Measurements from ENCODE around the gene RIN3. TPM values are rescaled to one million over a fixed set of nuclear protein-coding genes. Genes with fewer than 3 reads are reported as not detected.

RIN3 gene
- polyA plus RNA-seq, 3 donors = 4.6 to 5.5 (median 4.9) TPM

DNA sequence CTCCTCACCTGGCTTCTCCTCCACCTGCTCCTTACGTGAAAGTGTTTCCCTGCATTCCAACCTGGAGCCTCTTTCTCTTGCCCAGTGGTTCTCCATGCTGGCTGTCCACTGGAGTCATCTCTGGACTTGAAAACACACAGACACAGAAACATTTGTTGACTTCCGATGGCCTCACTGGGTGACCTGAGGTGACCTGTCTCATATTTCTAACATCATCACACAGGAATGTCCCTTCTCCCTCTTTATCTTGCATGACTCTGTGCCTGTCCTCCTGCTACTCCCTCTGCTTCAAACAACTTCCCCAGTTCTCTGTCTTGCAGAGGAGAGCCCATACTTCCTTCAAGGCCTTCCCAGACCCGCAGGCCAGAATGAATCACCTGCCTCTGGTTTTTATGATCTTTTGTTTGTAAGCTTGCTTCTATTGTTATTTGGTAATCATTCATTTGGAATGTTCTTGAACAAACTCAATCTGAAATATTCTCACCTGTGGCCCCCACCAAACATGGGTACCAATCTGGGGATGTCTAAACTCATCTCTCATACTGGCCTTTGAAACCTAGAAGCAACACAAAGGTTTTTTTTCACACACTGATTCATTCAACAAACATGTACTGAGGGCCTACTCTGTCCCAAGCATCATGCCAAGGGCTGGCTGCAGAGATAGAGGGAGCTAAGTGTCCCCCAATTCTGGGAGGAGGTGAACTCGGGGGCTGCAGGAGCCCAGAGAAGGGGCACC is 9.7 kb upstream of the RIN3 start:
- DNase-seq (ENCODE audit: low read depth in 3 of 3, low spot score in 2 of 3) = no peak

DNA sequence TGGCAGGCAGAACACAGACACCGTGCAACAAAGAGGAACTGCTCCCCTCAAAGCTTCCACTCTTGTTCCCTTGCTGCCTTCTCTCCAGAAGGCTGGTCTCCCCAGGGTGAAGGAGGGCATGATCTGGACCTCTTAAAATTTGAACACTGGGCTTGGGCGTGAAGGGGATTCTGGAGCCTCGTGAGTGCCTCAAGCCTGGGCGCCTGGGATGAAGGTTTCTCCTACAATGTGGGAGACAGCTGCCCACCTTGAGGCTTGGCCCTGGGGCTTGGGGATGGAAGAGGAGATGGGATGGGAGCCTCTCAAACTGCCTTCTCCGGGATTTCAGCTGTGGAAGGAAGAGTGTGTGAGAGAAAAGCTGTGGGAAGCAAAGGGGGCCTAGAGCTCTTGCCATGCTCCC is 7.8 kb upstream of the RIN3 start:
- DNase-seq (ENCODE audit: low read depth in 3 of 3, low spot score in 2 of 3) = no peak

DNA sequence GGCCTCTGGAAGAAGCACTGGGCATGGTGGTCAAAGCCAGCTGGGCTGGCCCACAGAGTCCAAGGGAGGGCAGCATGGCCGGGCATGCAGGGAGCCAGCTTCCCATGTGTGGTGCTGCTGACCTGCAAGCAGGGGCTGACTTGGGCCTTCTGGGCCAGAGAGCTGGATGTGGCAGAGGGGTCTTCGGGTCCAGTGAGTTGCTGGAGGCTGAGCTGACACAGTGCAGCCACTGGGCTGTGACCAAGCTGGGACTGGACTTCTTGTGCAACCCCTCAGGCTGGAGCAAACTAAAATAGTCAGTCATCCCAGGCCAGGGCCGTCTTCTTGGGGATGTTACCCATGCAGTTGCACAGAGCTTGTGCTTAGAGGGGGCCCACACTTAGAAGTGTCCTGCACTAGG is 7.3 kb upstream of the RIN3 start:
- no peak for DNase-seq (ENCODE audit: low read depth in 3 of 3, low spot score in 2 of 3)

DNA sequence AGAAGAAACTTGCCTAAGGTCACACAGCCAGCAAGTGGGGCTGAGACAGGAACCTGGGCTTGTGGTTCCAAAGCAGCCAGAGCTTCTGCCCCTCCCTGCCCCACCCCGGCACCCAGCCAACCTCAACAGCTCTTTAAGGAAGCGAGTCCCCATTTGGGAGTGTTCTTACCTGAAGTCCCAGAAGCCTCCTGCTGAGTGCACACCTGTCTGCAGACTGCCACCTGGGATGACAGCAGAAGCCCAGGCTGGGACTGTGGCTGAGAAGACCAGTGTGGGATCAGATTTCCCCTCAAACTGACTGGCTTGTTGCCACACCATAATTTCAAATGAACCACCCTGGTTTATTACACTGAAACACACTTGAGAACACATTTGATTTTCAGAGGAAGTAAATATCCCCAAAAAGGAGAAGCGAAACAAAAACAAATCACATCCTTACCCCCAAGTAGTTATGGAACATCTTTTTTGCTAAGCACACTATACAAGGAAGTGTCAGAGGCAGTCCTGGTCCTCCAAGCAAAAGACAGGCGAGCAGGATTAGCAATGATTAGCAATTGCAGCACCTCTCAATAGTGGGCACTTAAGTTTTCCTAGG is 6.3 kb upstream of the RIN3 start:
- no peak for DNase-seq (ENCODE audit: low read depth in 3 of 3, low spot score in 2 of 3)

DNA sequence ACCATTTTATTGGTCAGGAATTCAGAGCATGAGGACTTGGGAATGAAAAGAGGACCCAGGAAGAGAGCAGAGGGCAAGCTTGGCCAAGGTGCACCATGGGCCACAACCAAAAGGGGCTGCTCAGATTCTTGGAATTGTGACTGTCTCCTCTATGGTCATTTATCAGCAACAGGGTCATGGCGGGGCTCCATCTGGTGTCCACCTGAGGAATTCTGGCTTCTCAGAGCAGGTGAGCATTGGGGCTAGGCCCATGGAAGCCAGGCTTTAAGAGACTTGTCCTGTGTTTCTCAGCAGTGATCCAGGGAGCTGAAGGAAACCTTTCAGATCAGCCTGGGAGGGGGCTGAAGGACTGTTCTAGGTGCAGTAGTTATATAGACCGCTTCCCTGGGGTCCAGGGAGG is 2.6 kb upstream of the RIN3 start:
- DNase-seq (ENCODE audit: low read depth in 3 of 3, low spot score in 2 of 3) = no peak

DNA sequence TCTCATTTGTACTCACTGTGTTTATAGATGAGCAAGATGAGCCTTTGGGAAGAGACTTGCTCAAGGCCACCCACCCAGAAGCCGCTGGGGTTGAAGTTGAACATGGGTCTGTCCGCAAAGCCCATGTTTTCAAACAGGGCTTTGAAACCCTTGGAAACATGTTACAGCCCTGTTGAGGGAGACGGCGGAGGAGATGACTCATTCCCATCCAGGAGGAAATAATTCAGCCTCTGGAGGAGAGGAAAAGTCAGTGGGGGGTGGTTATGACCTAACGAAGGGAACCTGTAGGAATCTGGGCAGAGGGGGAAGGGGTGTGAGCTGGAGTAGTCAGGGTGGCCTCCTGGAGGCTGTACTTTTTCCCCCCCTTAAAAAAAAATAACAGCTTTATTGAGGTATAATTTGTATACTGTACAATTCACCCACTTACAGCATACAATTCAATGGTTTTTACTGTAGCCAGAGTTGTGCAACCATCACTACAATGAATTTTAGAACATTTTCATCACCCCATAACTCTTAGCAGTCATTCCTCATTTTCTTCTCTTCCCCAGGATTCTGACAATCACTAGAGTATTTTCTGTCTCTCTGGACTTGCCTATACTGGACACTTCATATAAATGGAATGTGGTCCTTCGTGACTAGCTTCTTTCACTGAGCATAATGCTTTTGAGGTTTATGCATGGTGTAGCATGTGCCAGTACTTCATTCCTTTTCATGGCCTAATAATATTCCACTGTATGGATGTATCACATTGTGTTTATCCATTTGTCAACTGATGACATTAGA is 1.9 kb upstream of the RIN3 start:
- no peak for DNase-seq (ENCODE audit: low read depth in 3 of 3, low spot score in 2 of 3)

DNA sequence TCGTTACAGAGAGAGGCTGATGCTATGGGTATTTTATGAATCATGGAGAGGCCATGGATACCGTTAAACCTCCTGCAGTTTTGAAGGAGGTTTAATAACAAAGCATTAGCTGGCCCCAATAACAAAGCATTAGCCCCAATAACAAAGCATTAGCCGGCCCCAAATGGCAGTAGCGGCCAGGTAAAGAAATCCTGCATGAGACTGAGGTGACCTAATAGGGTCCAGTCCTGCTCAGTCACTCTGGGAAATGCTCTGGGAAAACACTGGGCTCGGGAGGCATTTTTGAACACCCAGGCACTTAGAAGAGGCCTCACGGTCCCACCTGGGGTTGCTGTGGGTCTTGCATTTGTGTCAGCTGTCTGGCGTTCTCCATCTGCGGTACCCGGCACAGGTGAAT is 776 bp upstream of the RIN3 start:
- no peak for DNase-seq (ENCODE audit: low read depth in 3 of 3, low spot score in 2 of 3)

DNA sequence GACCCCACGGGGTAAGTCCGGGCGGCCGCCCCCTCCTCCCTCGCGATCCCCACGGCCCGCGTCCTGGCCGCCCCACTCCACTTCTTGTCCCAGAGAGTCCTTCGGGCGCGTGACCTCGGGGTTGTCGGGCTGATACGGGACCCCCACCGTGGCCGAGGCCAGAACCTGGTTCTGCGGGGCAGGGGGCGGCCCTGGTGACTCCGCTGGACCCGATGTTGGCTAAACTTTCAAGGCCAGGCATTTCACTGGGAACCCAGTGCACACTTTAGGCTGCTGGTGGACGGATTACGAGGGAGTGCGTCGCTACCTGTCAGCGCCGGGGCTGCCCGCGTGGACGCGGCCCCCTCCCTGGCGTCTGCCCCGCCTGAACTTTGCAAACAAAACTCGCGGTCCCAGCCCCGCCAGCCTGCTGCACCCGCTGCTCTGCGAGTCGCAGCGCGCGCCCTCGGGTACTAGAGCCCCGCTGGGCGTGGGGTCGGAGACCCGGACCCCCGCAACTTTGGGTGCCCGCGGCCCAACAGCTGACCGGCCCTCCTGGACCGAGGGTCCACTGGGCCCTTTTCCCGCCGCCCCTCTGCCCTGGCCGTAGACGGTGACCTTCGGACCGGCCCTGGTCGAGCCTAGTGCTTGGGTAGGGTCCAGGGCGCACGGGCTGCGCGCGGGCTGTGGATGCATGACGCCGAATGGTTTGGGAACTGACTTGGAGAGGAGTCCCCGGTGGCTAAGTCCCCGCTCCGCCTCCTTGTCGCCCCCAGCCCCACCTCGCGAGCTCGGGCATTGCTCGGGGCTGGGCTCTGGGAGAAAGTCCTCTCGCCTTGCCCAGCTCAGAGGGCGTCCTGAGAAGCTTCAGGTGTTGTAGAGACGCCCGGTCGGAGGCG is 624 bp downstream of the RIN3 start:
- DNase-seq (ENCODE audit: low read depth in 3 of 3, low spot score in 2 of 3) = no peak

DNA sequence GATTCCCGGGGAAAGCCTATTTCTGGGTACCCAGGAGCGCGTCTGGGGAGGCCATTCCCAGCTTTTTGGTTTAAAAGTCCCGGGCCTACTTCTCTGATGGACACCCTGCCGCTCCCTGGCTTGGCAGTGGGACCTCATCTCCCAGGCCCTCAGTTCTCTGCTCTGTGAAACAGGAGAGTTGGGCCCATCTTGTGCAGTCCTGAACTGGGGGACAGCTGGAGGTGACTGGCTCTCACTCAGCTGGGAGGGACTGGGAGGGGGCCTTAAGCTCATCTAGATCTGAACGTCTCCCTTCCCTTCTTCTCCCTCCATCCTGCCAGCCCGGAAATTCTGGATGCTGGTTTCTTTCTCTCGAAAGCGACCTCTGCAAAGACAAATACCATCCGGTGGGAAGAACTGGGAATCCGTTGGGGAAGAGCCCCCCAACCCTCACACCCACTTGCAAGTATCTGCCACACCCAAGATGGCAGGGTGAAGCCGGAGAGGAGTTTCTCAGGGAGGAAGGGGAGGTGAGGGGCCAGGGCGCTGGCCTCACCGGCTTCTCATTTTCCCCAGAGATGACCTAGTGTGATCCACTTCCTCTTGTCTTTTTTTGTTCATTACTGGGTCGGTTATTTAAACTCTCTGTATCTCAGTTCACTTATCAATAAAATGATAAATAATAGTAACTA is 1.4 kb downstream of the RIN3 start:
- DNase-seq (ENCODE audit: low read depth in 3 of 3, low spot score in 2 of 3) = no peak

DNA sequence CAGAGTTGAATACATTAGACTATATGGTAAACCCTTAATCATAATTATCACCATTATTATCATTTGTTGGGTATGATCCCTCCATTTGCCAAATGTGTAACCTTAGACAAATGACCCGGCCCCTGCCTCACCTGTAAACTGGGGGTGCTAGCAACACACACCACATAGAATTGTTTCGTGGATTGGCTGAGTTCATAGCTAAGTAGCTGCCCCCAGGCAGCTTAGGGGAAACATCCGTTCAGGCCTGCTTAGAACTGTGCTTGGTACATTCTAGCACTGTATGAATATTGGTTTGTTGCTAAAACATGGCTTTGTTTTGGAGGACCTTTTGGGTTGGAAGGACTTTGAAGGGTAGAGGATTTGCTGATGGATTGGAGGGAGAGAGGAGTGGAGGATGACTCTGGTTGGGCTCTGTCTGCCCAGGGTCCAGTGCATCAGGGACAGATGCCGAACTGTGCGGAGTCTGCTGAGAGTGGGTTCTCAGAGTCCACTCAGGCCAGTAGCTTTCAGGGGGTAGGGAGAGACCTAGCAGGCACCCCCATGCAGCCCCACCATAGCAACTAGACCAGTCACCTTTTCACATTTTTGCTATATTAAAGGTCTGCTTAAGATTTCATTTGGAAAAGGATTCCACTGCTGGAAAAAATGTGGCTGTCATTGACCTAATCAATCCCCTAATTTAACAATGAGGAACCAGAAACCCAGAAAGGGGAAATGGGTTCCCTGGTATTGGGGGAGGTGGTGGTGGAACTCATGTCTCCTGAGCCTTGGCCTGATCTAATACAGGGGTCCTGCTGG is 2.2 kb downstream of the RIN3 start:
- DNase-seq (ENCODE audit: low read depth in 3 of 3, low spot score in 2 of 3) = no peak

DNA sequence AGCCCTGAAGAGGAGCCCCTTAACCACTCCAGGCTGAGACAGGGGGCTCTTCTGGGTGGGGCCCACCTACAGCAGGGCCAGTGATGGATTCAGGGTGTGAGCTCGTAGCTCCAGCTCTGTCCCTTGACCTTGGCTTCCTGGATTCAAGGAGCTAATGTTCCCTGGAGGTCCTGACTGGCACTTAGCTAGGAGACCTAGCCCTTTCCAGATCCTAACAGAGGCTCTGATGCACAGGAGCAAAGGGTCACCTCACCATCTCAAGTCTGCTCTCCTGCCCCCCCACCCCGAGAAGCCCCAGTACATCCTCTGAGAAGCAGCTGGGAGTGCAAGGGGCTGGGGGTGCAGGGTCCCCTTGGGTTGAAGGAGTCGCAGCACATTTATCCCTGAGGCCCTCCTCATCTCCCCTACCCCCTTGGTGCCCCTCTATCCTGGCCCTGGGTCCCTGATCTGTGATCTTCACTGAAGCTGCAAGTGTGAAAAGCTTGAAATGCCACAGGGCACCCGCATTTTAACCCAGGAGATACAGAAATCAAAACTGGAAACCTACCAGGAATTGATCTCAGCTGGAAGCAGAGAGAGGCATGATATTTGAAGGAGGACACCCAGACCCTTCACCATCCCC is 2.9 kb downstream of the RIN3 start:
- no peak for DNase-seq (ENCODE audit: low read depth in 3 of 3, low spot score in 2 of 3)

DNA sequence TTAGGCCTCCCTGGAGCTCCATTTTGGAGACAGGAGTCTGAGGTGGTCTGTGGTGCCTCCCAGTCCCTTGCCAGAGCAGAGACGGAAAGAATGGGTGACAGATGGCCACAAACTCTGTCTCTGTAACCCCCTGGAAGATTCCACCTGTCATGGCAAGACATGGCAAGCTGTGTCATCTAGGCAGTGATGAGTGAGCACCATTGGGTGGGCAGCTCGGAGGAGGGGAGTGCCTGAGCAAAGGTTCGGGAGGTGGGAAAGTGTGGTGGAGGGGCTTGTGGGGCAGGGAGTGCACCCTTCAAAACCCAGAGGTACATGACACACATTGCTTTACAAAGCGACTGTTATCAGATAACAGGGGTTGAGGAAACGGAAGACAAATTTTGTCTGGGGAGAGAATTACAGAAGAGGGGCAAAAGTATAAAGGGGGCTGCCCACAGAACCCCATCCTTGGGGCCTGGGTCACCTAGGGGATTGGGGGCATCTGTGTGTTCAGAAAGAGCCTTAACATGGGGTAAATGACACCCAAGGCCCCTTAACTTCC is 3.5 kb downstream of the RIN3 start:
- DNase-seq (ENCODE audit: low read depth in 3 of 3, low spot score in 2 of 3) = no peak

DNA sequence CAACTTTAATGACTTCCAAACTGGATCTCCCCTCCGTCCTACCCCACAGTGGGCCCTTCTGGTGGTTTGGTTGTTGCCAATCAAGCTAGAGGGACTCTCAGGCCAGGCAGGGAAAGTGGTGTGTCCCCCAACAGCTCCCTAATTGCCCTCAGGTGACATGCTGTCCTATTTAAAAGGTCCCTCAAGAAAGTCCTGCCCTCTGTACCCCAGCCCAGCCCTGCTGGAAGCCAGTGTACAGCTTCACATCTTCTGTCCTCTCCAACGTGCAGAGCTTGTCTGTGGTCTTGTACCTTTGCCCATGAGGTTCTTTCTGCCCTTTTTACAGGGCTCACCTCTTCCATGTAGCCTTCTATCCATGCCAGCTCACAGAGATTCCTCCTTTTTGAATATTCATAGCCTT is 4.2 kb downstream of the RIN3 start:
- no peak for DNase-seq (ENCODE audit: low read depth in 3 of 3, low spot score in 2 of 3)

DNA sequence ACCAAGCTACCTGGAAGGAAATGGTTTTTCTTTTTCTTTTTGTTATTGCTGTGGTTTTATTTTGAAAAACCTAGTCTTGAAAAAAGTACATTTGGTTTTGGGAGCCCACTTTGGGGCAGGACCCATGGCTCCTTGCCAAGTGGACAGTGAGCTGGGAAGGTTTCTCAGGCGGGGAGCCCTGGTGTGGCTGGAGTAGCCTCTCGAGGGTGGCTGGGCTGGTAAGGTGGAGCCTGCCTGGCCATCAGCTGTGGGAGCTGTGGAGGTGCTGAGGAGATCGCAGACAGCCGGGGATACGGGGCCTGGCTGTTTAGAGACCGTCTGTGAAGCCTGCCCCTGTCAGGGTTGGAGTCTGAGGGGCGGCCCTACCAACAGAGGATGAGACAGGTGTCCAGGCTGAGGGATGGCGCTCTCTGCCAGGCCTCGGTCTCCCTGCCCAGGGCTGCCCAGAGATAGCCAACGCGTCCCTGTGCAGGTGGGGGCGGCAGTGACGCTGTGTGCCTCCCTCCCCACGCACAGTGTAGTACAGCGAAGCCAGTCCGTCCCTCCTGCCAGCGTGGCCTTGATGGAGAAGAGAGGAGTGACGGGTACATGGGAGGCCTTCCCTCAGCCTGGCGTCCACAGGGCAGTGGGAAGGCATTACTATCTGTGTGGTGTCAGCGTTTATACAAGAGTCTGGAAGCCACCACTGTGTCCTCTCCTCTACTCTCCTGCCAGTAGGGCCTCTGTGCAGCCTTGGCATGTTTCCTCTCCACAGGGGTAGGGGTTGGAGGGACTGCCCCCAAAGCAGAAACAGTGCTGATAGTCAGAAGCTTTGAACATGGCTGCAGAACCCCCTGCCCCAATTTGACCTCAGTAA is 5.9 kb downstream of the RIN3 start:
- no peak for DNase-seq (ENCODE audit: low read depth in 3 of 3, low spot score in 2 of 3)

DNA sequence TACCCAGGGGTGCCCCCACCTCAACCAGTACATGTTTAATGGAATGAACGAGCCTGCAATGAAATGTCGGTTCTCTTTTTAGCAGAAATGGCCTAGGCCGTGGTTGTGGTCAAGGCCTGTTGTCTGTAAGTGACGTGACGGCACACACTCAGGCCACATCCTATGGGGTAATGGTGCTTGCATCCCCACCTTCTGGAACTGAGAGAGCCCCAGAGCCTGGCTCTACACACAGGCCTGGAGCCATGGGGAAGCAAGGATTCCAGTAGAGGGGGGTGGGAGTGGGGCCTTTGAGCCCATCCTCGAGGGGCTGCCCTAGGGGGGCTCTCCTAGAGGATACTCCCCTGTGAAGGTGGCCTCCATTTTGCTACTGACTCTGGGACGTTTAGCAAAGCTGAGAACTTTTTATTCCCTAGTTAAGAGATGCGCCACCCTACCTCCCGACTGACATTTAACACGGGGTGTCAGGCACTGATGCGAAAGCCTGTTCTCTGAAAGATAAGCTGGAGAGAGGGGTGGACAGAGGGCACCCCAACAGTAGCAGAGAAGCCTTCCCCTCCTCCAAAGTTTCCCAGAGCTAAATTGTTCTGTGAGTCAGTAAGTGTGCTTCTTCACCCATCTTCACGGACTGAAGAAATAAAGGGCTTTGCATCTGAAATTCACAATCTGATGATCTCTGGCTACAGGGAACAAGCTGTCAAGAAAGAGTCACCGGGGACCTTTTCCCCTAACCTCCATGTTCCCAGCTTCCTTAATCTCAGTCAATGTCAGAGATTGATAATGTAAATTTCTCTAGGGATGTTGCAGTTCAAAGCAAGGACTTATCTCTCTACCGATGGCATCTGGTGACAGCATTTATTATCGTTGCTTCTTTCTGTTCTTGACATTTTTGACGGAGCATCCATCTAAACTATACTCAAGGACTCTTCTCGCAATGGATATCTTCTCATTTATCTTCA is 6.8 kb downstream of the RIN3 start:
- DNase-seq (ENCODE audit: low read depth in 3 of 3, low spot score in 2 of 3) = no peak

DNA sequence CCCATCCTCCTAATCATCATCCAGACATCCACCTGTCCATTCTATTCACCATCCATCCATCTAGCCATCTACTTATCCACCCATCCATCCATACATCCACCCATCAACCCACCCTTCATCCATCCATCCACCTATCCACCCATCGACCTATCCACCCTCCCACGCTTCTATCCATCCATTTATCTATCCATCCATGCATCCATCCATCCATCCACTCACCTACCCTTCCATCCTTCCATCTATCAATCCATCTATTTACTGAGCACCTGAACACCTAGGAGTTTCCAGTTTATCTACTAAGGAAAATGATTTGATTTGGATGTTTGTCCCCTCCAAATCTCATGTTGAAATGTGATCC is 7.5 kb downstream of the RIN3 start:
- DNase-seq (ENCODE audit: low read depth in 3 of 3, low spot score in 2 of 3) = no peak

DNA sequence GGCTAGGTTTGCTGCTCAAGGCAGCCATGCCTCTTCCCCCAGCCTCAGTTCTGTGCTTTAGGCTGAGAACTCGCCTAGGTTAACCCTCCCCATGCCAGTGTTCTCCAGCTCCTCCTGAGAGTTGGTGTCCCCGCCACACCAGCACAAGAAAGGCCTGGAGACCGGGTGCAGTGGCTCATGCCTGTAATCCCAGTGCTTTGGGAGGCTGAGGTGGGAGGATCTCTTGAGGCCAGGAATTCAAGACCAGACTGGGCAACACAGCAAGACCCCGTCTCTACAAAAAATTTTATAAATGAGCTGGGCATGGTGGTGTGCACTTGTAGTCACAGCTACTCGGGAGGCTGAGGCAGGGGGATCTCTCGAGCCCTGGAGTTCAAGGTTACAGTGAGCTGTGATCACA is 10.2 kb downstream of the RIN3 start:
- DNase-seq (ENCODE audit: low read depth in 3 of 3, low spot score in 2 of 3) = no peak

Data from right renal cortex interstitium (tissue), 3 donors.